Measurements from ENCODE around the gene ZNF267.
"Not testable (repeated sequence)": the region's sequence is repeated elsewhere in the genome, so short reads cannot be mapped to it uniquely, and the experiment has no call there.

Gene ZNF267

DNA sequence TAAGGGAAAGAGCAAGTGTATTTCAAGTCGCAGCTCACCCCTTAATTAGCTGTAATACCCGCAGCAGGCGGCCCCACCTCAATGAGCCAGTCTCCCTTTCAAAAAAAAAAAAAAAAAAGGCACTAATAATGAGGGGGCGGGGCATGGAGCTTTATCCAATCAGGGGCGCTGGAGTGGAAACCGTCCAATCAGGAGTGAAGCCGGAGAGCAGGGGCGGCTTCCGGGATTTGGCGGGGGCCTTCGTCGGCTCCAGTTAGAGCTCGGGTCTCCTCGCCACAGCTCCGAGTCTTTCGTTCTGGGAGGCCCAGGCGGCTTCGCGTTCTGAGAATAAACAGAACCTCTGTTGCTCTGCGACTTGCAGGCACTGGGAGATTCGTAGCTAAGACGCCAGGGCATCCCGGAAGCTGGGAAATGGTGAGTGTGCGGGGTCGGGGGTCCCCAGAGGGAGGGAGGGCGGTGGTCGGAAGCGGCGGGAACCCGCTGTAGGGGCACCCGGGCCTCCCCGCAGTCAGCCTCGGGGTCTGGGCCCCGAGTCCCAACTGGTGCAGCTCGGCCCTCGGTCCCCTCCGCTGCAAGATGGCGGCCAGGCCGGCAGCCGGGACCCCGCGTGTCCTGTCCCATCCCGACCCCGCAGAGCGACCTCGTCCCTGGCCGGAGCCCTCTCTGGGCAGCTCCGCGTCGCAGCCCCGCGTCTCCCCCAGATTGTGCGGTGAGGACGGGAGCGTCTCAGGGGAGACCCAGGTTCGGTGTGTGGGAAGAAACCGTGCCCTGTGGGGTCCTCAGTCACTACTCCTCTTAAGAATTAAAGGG is at the start of gene ZNF267:
ZNF267 (plus strand) TSS at position 252 of the 810 bp plus-strand sequence; CDS start at position 412, 160 bp downstream.
- DNase-seq (ENCODE audit: low spot score) = peak; percentile 94

- no peak for DNase-seq (ENCODE audit: low spot score)
Observed at GRCh38 chr16:31833047-31833446, 40.6 kb upstream of the ZNF267 start.

DNA sequence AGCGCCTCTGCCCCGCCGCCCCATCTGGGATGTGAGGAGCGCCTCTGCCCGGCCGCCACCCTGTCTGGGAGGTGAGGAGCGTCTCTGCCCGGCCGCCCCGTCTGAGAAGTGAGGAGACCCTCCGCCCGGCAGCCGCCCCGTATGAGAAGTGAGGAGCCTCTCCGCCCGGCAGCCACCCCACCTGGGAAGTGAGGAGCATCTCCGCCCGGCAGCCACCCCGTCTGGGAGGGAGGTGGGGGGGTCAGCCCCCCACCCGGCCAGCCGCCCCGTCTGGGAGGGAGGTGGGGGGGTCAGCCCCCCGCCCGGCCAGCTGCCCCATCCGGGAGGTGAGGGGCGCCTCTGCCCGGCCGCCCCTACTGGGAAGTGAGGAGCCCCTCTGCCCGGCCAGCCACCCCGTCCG is 37.2 kb upstream of the ZNF267 start:
- DNase-seq (ENCODE audit: low spot score) = not testable (repeated sequence)

- DNase-seq (ENCODE audit: low spot score) = no peak
Observed at GRCh38 chr16:31842864-31843263, 30.7 kb upstream of the ZNF267 start.

- not testable (repeated sequence) for DNase-seq (ENCODE audit: low spot score)
Observed at GRCh38 chr16:31848572-31848971, 25.0 kb upstream of the ZNF267 start.

GRCh38 chr16:31853291-31853690 is 20.3 kb upstream of the ZNF267 start:
- DNase-seq (ENCODE audit: low spot score) = no peak

GRCh38 chr16:31860508-31860907 is 13.1 kb upstream of the ZNF267 start:
- no peak for DNase-seq (ENCODE audit: low spot score)

GRCh38 chr16:31861455-31861854 is 12.2 kb upstream of the ZNF267 start:
- no peak for DNase-seq (ENCODE audit: low spot score)

GRCh38 chr16:31862761-31863160 is 10.8 kb upstream of the ZNF267 start:
- no peak for DNase-seq (ENCODE audit: low spot score)

- DNase-seq (ENCODE audit: low spot score) = no peak
Observed at GRCh38 chr16:31868164-31868563, 5.4 kb upstream of the ZNF267 start.

DNA sequence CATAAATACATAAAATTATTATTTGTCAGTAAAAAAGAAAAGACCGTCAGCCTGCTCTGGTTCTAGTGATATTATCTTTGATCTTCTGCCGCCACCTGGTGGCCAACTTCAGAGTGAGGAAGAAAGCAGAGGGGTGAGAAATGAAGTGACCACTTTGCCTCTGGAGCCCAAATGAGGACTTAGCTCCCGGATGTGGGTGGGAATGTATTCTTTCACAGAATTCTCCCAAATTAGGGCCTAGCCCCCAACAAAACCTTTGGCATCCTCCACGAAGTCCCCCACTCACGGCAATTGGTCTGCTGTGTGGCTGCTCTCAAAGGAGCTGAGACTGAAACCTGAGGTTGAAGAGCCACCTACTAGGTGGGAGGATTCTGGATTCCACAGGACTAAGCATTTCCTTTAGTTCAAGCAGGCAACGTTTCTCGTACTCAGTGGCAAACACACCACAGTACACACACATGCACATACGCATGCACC is 4.9 kb upstream of the ZNF267 start:
- peak; percentile 80 for DNase-seq (ENCODE audit: low spot score)

DNA sequence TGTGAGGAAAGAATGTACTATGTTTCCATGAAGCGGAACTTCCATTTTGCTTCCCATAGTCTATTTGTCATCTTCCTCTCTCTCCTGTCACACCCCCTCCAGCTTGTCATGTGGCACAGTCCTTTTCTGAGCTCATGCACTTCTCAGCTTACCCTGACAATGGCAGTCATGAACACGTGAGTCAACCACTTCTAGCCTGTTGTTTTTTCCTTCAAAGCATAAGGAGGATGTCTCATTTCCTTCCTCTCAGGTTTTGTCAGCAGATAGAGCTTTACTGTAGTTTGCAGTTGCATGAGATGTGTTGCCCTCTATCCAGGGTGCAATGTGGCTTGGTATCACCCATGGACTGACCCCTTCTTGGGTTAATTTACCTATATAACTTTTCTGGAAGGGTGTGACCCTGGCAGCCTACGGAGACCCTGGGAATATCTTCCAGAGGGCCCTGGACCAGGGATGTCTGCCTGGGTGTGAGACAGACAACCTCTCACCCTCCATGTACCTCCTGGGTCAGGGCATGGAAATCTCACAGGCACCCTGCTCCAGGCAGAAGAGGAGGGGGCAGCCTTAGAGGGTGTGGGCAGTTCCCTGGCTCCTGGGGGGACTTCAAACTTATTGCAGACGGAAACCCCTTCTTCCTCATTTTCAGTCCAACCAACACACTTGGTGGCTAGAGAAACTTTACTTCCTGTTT is 4.0 kb upstream of the ZNF267 start:
- no peak for DNase-seq (ENCODE audit: low spot score)

GRCh38 chr16:31870809-31871208 is 2.8 kb upstream of the ZNF267 start:
- no peak for DNase-seq (ENCODE audit: low spot score)

DNA sequence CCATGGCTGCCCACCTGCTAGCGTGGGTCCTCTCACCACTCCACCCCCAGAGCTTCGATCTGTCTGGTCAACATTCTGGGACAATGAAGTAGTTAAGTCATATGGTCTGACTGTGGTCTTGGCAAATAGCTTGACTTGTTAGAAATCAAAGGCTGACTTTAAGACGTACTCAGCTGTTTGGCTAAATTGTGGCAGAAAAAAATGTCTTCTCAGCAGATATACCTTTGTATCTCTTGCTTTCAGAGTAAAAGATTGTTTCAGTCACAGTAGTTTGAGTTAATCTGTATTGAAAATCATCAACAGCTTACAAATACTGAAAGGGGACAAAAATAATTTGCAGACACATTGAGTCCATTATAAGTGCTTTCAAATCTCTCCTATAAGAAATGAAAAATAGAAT is 2.1 kb upstream of the ZNF267 start:
- no peak for DNase-seq (ENCODE audit: low spot score)

GRCh38 chr16:31872201-31872600 is 1.4 kb upstream of the ZNF267 start:
- no peak for DNase-seq (ENCODE audit: low spot score)

DNA sequence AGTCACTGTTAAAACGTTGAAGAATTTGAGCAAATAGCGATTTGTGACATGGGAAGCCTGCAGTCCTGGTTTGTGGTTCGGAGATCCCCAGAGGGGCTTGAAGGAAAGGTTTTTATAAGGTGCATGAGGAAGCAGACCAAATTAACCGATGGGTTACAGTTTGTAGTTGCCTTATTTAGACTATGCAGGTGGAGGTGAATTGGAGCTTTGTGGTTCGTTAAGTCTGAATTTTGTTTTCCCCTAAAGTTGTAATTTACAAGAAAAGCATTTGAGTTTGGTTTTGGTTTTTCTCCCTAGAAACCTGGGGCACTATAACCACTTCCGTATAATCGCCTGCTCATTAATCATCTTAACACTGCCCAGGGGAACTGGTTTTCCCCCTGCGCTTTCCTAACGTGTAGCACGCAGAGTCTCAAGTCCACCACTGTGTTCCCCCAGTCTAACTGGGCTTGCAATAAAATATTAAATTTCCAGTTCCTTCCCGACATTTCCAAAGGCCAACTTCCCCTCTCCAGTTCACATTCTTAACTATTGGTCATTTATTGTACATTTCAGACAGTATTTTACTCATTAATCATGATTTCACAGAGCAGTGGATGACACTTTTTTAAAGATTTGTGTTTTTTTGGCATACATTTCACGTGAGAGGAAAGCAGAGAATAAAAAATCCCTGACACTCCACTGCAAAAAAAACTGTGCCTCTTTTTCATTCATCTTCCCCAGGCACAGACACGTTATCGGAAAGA is 932 bp downstream of the ZNF267 start:
- DNase-seq (ENCODE audit: low spot score) = peak; percentile 14

DNA sequence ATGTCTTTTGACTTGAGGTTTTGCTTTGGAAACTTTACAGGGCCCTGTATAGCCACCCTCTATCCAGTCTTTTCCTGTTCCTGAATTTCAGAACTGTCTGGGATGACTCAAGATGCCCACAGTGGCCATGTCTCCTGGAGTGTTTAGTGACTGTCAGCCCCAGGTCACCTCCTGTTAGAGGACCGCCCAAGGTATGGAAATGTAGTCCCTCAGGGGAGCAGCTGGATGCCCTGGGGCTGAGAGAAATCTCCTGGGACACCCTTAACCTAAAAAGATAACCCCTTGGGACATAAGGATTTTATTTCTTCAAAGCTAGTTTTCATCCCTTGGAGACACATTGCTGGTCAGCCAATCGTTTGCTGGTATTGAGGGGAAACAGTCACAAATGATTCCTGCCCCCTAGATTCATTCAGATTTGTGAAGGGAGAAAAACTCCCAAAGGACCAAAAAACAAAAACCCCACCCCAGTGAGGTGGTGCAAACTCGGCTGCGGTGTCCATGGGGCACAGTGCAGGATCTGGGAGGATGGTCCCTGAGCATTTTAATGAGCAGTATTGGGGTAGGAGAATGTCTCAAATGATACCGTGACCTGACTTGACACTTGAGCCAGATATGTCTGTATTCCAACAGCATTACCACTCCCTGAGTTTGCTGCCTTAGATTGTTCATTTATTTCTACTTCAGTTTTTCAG is 1.7 kb downstream of the ZNF267 start:
- no peak for DNase-seq (ENCODE audit: low spot score)

GRCh38 chr16:31875928-31876547 is 2.4 kb downstream of the ZNF267 start:
- DNase-seq (ENCODE audit: low spot score) = no peak

GRCh38 chr16:31876951-31877828 is 3.6 kb downstream of the ZNF267 start:
- DNase-seq (ENCODE audit: low spot score) = no peak

DNA sequence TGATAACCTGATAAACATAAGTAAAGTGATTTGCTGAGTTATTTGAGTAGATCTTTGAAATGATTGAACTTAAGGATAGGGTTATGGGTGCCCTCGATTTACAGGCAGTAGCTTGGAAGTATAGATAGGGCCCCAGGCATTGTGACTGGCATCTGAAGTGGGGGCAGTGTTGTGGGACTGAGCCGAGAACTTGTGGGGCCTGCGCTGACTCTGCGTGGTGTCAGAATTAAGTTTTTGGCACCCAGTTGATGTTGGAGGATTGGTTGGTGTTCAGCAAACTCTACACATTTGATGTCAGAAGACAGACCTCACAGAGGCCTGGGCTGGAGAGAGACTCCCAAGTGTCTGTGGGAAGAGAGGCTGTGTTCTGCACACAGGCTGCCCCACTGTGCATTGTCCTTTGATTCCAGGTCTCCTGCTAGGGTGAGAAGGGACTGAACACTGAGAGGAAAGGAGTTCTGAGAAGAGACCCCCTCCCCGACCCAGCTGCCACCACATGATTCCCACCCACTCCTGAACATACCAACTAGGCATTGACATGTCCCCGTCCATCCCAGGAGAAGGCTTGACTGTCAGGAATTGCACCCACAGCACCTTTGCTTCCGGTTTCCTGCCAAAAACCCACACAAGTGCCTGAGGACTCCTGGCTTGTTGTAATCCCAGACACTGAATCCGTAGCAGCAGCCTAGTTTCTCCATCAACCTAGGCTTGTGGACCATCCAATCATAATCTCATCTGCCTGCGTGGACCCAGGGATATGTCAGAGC is 4.5 kb downstream of the ZNF267 start:
- no peak for DNase-seq (ENCODE audit: low spot score)
